Stimulated activated CD8-positive, alpha-beta memory T cell treated with anti-CD3 and anti-CD28 coated beads, Interleukin-12 subunit alpha, Interleukin-12 subunit beta, amount 100 ng/mL, for 1 hour (primary cell): ENCODE data around the gene NPHP3.
"Not testable (repeated sequence)": the region's sequence is repeated elsewhere in the genome, so short reads cannot be mapped to it uniquely, and the experiment has no call there.

ENCODE experiments used
- DNase-seq: peaks from one replicate; pipeline ENCODE4 v3.0.0-alpha.2; 2020; ENCODE audit warnings: low read depth

The NPHP3 gene

GRCh38 chr3:132643366-132643765 is 78.8 kb downstream of the NPHP3 start:
- no peak for DNase-seq

- no peak for DNase-seq
Observed at GRCh38 chr3:132642539-132642847, 79.7 kb downstream of the NPHP3 start.

GRCh38 chr3:132641837-132642538 is 80.2 kb downstream of the NPHP3 start:
- DNase-seq, result no peak

- DNase-seq, result not testable (repeated sequence)
Observed at GRCh38 chr3:132641427-132641826, 80.8 kb downstream of the NPHP3 start.

GRCh38 chr3:132638706-132639105 is 83.5 kb downstream of the NPHP3 start:
- DNase-seq, result no peak

- no peak for DNase-seq
Observed at GRCh38 chr3:132637590-132637989, 84.6 kb downstream of the NPHP3 start.

- no peak for DNase-seq
Observed at GRCh38 chr3:132635052-132635451, 87.2 kb downstream of the NPHP3 start.
